ENCODE measurements around the gene WDR72.

DNA sequence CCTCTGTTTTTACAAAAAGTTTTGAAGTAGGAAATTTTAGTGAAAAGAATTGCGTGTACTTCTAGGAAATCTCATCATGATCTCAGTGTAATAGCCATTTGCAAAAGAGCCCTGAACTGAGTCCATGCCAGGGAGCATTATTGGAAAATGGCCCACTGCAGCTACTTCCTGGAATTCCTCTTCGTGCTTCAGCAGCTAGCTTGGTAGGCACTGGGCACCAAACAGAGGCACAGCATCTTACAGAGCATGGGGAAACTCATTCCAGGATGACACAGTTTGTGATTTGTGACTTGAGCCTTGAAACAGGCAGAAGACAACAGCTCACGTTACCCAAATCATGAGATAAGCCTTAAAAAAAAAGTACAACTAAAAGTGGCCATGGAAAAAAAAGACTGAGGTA, 179.1 kb downstream of the WDR72 start:
- TF ChIP-seq, protein P1, sequence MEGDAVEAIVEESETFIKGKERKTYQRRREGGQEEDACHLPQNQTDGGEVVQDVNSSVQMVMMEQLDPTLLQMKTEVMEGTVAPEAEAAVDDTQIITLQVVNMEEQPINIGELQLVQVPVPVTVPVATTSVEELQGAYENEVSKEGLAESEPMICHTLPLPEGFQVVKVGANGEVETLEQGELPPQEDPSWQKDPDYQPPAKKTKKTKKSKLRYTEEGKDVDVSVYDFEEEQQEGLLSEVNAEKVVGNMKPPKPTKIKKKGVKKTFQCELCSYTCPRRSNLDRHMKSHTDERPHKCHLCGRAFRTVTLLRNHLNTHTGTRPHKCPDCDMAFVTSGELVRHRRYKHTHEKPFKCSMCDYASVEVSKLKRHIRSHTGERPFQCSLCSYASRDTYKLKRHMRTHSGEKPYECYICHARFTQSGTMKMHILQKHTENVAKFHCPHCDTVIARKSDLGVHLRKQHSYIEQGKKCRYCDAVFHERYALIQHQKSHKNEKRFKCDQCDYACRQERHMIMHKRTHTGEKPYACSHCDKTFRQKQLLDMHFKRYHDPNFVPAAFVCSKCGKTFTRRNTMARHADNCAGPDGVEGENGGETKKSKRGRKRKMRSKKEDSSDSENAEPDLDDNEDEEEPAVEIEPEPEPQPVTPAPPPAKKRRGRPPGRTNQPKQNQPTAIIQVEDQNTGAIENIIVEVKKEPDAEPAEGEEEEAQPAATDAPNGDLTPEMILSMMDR (optimal IDR thresholded peaks at IDR 0.05 in 1 of 3, IDR thresholded peaks at IDR 0.05 in 1 of 3, conservative IDR thresholded peaks at IDR 0.05 in 1 of 3; ENCODE audit: extremely low read depth in 1 of 3, insufficient read depth in 2 of 3, low read length in 3 of 3), result no peak
- no peak for TF ChIP-seq EZH2 (IDR thresholded peaks at IDR 0.05; ENCODE audit: low read length)
